HG03521 (cell line): Measurements from ENCODE around the gene CLEC4E.
"Not testable (repeated sequence)": the region's sequence is repeated elsewhere in the genome, so short reads cannot be mapped to it uniquely, and the experiment has no call there.

ENCODE experiments used
- ATAC-seq: cut with Tn5 transposase; IDR thresholded peaks from one replicate; pipeline ENCODE4 v1.9.1; 2021; ENCODE audit warnings: mild to moderate bottlenecking, moderate library complexity; ENCODE audit not compliant: unreplicated experiment

The CLEC4E gene

GRCh38 chr12:8541562-8541961 is 857 bp upstream of the CLEC4E start:
- no peak for ATAC-seq

- ATAC-seq = not testable (repeated sequence)
These were observed 2.9 kb downstream of the CLEC4E start for GRCh38 chr12:8537820-8538219.

GRCh38 chr12:8532045-8532444 is 8.7 kb downstream of the CLEC4E start:
- no peak for ATAC-seq

GRCh38 chr12:8527250-8528130 is 13.2 kb downstream of the CLEC4E start:
- ATAC-seq = no peak

- no peak for ATAC-seq
These were observed 21.5 kb downstream of the CLEC4E start for GRCh38 chr12:8519171-8519570.

- no peak for ATAC-seq
These were observed 22.7 kb downstream of the CLEC4E start for GRCh38 chr12:8517971-8518370.

GRCh38 chr12:8513256-8513655 is 27.4 kb downstream of the CLEC4E start, which contains the start of gene CLEC4D:
Gene CLEC4D, plus strand, starts transcription at chr12:8513503. Its CDS starts 230 bp downstream, at chr12:8513733.
- ATAC-seq = no peak

GRCh38 chr12:8508910-8509841 is 31.5 kb downstream of the CLEC4E start:
- no peak for ATAC-seq

GRCh38 chr12:8508223-8508622 is 32.5 kb downstream of the CLEC4E start:
- ATAC-seq = no peak

GRCh38 chr12:8507596-8507995 is 33.1 kb downstream of the CLEC4E start:
- no peak for ATAC-seq

GRCh38 chr12:8504351-8504750 is 36.4 kb downstream of the CLEC4E start:
- no peak for ATAC-seq

GRCh38 chr12:8501720-8502119 is 39.0 kb downstream of the CLEC4E start:
- no peak for ATAC-seq

GRCh38 chr12:8499616-8500015 is 41.1 kb downstream of the CLEC4E start:
- ATAC-seq = no peak

GRCh38 chr12:8496074-8496473 is 44.6 kb downstream of the CLEC4E start:
- not testable (repeated sequence) for ATAC-seq

GRCh38 chr12:8495671-8496070 is 45.0 kb downstream of the CLEC4E start:
- not testable (repeated sequence) for ATAC-seq

- peak; percentile 95 for ATAC-seq
These were observed 47.6 kb downstream of the CLEC4E start for GRCh38 chr12:8493084-8493483.

- ATAC-seq = no peak
These were observed 48.8 kb downstream of the CLEC4E start for GRCh38 chr12:8491646-8492530.
